UCSD-AML1 (cell line): ENCODE measurements around the gene PTPRD.
"Not testable (repeated sequence)": the region's sequence is repeated elsewhere in the genome, so short reads cannot be mapped to it uniquely, and the experiment has no call there.

Source experiments
- DNase-seq: peaks from one replicate; lab custom pipeline; 2025; ENCODE audit not compliant: unreplicated experiment; lab: John Stamatoyannopoulos, UW

PTPRD gene

GRCh38 chr9:10488937-10489336, 123.9 kb downstream of the PTPRD start:
- no peak for DNase-seq

- DNase-seq = no peak
Measured at GRCh38 chr9:10479172-10479571, 133.6 kb downstream of the PTPRD start.

- not testable (repeated sequence) for DNase-seq
Measured at GRCh38 chr9:10449201-10449617, 163.6 kb downstream of the PTPRD start.

GRCh38 chr9:10447036-10447435, 165.8 kb downstream of the PTPRD start:
- DNase-seq = no peak

- no peak for DNase-seq
Measured at GRCh38 chr9:10443868-10444204, 169.0 kb downstream of the PTPRD start.

- DNase-seq = no peak
Measured at GRCh38 chr9:10443181-10443867, 169.5 kb downstream of the PTPRD start.

GRCh38 chr9:10438955-10439354, 173.8 kb downstream of the PTPRD start:
- no peak for DNase-seq

GRCh38 chr9:10436756-10437155, 176.0 kb downstream of the PTPRD start:
- no peak for DNase-seq

- DNase-seq = no peak
Measured at GRCh38 chr9:10434412-10434811, 178.4 kb downstream of the PTPRD start.

GRCh38 chr9:10411272-10411671, 201.5 kb downstream of the PTPRD start:
- DNase-seq = no peak

GRCh38 chr9:10403283-10403682, 209.5 kb downstream of the PTPRD start:
- no peak for DNase-seq

GRCh38 chr9:10396615-10397014, 216.2 kb downstream of the PTPRD start:
- no peak for DNase-seq

- DNase-seq = no peak
Measured at GRCh38 chr9:10387282-10387681, 225.5 kb downstream of the PTPRD start.

GRCh38 chr9:10371824-10372223, 241.0 kb downstream of the PTPRD start:
- no peak for DNase-seq

GRCh38 chr9:10366171-10366779, 246.5 kb downstream of the PTPRD start:
- DNase-seq = no peak

- no peak for DNase-seq
Measured at GRCh38 chr9:10354591-10354990, 258.2 kb downstream of the PTPRD start.

- DNase-seq = not testable (repeated sequence)
Measured at GRCh38 chr9:10345621-10346020, 267.2 kb downstream of the PTPRD start.

- DNase-seq = no peak
Measured at GRCh38 chr9:10341057-10341456, 271.7 kb downstream of the PTPRD start.

- no peak for DNase-seq
Measured at GRCh38 chr9:10339152-10339551, 273.6 kb downstream of the PTPRD start.

- DNase-seq = no peak
Measured at GRCh38 chr9:10331157-10331556, 281.6 kb downstream of the PTPRD start.

GRCh38 chr9:10282084-10282483, 330.7 kb downstream of the PTPRD start:
- no peak for DNase-seq

GRCh38 chr9:10274988-10275387, 337.8 kb downstream of the PTPRD start:
- DNase-seq = no peak

GRCh38 chr9:10274175-10274574, 338.6 kb downstream of the PTPRD start:
- DNase-seq = no peak
